SKM-1 (cell line): ENCODE results near the gene CSNK2A2.

ENCODE experiments used
- DNase-seq: peaks from one replicate; lab custom pipeline; 2025; ENCODE audit not compliant: unreplicated experiment; lab: John Stamatoyannopoulos, UW

The CSNK2A2 gene

DNA sequence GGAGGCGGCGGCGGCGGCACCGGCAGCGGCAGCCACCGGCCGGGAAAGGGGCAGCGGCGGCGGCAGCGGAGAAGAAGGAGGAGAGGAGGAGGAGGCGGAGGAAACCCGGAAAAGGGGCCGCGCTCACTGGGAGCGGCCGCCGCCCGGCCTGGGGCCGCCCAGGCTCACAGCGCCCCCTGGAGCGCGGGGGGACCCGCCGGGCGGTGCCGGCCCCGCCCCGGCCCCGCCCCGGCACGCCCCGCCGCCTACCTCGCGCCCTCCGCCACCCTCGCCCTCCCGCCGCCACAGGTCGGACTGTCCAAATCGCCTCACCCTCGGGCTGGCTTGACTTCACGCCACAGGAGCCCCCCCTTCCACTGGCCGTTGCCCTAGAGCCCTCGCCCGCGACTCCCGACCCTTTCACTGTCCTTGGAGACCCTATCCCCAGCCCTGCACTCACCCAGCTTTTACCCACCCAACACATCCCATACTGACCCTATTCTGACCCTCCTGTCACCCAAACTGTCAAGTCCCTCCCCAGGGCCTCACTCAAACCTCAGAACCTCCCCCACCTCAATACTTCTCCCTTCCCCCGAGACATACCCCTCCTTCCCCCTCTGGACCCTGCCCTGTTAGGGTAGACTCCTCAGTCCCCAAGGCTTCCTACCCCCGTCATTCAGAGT is at the start of gene CSNK2A2:
CSNK2A2 (minus strand) TSS at position 85 of the 662 bp plus-strand sequence. CDS start 370 bp downstream, outside the sequence.
- peak; percentile 45 for DNase-seq

DNA sequence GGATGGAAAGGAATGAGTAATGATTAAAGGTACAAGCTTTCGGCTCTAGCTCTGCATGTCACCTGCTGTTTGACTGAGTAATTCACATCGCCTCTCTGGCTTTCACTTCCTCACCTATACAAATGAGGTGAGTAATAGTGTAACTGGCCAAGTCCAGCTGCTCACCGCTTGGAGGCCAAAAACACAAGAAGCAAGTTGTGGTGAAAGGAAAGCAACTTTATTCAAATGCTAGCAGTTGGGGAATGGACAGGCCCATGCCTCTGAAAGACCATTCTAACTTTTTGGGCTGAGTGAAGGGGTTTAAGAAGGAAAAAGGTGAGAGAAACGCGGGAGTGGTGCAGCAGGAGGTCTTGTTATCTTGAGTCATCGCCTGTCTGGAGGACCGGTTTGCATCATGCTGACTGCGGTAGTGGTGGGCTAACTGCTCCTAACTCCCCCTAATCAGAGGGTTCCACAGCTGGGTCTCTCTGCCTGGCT is 45.7 kb upstream of the CSNK2A2 start:
- no peak for DNase-seq

DNA sequence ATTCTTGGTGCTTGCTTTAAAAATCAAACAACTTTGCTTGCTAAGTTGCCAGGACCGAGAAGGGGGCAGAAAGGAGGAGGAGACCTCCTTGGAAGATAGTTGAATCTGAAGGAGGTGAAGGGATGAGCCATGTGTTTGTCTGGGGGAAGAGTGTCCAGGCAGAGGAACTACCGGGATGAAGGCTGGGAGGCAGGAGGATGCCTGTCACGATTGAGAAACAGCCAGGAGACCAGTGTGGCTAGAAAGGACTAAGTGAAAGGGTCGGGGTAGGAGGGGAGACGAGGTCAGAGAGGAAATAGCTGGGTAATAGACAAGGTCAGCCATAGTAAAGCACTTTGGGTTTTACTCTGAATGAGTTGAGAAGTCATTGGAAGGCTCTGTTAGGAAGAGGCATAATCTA is 38.9 kb upstream of the CSNK2A2 start:
- no peak for DNase-seq

DNA sequence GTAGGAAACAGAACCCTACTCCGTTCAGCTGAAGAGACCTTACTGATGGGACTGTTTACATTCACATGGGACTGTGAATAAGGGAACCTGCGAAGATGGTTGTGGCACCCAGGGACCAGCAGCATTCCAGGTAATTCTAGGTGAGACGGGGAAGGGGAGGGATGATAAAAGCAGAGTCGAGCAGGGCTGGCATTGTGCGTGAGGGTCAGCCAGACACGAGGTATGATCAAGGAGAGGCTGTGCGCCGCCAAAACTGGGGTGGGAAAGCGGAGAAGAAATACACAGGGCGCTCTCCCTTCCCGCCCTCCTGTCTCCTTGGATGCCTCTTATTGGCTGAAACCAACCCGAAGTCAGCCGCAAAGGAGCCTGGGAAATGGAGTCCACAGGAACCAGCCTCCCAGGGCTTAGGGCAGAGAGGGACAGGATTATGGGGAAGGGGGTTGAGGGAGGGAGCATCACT is 38.4 kb upstream of the CSNK2A2 start:
- peak; percentile 64 for DNase-seq

DNA sequence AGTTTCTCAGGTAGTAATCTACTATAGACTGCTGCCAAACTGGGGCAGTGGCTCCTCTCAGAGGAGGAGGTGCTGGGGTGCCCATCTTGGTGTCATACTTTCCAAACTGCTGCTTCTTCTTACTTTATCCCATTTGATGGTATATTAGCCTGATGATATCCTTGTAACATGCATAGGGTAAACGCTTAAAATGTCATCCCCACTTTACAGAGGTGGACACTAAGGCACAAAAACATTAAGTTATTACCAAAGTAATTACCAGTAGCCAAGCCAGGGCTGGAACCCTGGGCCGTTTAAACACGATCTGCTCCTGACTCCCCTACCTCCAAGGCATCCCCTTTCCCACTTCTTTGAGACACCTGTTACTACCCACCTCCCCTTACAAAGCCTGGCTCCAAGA is 37.8 kb upstream of the CSNK2A2 start:
- DNase-seq = no peak

DNA sequence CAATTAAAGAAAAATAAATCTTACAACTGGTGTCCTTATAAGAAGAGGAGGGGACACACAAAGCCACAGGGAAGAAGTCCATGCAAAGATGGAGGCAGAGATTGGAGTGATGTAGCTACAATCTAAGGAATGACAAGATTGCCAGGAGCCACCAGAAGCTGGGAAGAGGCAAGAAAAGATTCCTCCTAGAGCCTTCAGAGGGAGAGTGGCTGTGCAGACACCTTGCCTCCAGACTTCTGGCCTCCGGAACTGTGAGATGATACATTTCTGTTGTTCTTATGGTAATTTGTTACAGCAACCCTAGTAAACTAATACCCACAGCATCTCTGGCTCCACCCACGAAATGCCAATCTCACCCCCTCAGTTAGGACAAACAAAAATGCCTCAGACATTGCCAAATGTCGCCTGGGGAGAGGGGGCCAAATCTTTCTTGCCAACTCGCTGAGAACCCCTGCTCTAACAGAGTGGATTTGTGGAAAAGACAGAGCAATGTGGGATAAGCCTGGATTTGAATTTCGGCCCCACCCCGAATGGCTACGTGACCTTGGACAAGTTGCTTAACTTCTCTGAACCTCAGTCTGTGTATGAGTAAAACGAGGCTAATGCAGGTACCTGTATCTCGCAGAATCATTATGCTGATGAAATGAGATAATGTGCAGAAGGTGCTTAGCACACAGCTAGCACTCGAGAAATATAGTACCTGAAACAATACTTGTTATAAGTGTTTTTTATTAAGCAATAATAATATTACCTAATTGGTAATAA is 37.1 kb upstream of the CSNK2A2 start:
- DNase-seq = no peak

DNA sequence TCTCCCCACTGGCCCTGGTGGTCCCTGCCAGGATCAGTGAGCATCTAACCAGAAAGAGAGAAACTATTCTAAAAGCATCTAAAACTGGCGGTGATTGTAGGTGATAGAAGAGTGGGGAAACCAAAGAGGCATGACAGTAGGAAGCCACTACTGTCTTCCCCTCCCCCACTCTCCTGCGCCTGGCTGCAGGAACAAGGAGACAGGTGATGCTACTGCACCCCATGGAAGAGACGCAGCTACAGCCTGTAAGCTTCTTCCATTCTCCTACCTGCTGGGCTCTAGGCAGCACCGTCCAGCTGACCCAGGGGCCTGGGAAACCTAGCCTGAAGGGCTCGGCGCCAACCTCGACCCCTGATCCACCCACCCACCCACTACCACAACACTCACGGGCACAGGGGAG is 32.4 kb upstream of the CSNK2A2 start:
- no peak for DNase-seq

DNA sequence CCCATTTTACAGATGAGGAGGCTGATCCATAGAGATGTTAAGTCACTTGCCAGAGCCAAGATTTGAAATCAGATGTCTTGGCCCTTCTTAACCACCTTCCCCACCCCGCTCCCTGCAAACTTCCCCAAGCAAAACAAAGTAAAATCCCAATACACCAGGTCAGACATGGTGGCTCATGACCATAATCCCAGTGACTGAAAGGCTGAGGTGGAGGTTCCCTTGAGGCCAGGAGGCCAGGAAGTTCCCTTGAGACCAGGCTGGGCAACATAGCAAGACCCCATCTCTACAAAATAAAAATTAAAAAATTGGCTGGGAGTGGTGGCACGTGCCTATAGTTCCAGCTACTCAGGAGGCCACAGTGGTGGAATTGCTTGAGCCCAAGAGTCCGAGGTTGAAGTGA is 28.9 kb upstream of the CSNK2A2 start:
- DNase-seq = no peak

DNA sequence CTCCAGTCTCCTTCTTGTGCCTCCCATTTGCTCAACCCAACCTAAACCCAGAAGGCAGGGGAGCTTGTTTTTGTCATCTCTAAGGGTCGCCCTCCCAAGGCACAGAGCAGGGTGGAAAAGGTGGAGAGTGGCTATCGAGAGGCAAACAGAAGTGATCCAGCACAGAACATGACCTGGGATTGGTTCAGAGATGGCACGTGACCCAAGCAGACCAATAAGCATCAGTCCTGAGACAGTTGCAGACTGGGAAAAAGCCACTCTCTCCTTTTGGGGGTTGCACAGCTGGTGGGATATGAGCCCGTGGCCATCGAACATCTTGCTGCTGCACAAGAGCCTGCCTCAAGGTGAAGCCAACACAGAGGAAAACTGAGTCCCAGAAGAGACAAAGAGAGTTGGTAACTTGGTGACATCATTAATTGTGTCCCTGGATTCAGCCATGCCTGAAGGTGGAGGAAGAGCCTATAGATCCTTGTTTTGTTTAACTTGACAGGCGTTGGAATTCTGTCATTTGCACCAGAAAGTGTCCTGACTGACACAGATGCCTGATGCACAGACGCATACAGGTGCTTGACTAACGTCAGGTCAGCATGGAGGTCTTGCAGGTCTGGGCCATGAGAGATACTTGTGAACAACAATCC is 28.2 kb upstream of the CSNK2A2 start:
- no peak for DNase-seq

DNA sequence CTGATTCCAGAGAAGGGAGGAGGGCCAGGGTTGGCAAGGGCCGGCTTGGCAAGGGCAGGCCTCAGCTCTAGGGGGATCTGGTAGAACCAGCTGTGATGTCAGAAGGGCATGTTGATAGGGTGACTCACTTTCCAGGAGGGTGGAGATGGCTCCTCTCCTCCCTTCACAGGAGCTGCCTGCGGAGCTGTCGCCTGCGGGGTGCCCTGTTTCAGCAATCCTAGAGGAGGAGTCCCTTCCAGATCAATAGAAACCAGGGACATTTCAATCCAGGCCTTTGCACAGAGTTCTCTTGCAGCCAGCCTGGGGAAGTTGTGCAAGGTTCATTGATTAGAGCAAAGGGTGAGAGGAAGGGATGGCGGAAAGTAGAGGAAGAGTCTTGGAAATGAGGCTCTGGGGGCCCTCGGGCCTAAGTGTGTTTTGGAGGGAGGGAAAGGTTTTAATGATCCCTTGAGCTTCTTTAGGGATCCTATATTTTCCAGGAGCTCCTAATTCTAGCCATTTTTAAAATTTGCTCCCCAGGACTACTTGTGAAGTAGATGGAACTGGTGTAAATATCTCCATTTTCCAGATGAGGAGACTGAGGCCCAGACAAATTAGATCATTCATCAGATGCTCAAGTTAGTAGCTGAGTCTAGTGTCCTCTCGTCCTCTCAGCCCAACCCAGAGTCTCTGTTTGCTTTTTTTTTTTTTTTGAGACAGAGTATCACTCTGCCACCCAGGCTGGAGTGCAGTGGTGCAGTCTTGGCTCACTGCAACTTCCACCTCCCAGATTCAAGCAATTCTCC is 24.8 kb upstream of the CSNK2A2 start:
- no peak for DNase-seq

DNA sequence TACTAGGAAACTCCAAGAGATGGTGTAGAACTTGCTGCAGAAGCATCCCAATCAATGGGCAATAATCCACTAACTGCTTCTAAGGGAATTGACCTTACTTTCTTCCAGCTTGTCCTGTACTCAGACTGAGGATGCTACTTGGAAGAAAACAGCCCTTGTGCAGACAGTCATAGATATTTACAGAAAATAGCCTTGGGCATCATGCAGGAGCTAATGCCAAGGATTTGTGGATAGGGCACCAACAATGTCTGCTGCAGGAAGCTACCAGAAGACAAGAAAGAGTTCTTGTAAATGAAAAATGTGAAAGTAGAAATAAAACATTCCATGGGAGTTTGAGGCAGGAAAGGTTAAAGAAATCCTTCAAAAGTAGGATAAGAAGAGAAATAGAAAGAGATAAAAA is 21.5 kb upstream of the CSNK2A2 start:
- no peak for DNase-seq

DNA sequence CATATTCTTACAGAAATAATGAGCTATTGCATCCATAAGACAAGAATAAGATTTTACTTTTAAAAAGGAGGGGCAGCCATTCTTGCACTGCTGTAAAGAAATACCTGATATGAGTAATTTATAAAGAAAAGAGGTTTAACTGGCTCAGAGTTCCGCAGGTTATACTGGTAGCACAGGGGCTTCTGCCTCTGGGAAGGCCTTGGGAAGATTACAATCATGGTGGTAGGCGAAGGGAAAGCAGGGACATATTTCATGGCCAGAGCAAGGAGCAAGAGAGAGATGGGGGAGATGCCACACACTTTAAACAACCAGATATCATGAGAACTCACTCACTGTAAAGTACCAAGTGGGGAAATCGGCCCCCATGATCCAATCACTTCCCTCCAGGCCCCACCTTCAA is 20.9 kb upstream of the CSNK2A2 start:
- DNase-seq = no peak

DNA sequence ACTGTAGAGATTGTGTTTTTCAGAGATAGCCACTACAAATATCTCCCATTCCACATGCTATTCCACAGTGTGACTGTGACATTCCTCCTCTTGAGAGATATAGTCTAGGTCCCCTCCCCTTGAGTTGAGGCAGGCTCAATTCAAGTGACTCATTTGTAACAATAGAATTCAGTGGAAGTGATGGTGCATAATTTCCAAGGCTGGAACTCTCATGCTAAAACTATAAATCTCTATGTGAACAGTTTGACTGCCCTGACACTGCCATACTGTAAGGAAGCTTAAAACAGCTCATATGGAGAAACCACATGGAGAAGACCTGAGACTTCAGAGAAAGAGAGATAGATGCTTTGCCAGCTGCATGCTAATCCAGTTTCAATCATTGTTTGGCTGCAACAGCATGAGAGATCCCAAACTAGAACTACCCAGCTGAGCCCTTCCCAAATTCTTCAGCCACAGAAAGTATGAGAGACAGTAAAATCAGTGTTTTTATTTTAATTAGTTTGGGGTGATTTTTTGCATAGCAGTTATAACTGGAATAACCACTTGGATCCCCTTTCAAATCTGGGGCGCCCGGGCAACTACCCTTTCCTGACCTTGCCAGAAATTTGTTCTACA is 19.5 kb upstream of the CSNK2A2 start:
- DNase-seq = no peak

DNA sequence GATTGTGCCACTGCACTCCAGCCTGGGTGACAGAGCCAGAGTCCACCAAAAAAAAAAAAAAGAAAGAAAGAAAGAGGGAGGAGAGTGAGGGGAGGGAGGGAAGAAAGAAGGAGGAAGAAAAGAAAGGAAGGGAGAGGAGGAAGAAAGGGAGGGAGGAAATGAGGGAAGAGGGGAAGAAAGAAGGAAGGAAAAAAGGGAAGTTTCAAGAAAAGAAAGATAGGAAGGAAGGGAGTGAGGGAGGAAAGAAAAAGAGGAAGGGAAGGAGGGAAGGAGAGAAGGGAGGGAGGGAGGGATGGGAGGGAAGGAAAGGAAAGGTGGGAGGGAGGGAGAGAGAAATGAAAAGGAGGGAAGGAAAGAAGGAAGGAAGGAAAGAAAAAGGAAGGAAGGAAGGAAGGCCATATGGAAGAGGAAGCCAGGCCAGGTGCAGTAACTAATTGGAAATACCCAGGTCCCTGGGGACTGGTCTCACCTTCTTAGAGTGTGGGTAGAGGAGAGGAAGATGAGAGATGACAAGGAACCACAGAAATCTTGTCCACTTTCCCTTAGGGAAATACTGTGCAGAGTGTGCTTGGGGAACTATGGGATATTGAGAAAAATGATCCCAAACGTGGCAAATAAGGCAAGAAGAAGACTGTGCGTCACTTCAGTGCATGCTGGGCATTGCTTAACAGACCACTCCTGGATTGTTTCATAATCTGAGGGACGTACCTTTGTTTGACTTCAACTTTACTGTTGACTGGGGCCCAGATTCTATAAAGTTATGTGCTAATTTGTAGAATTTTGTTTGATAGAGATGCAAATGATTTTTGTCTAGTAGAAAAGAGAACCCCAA is 15.1 kb upstream of the CSNK2A2 start:
- no peak for DNase-seq

DNA sequence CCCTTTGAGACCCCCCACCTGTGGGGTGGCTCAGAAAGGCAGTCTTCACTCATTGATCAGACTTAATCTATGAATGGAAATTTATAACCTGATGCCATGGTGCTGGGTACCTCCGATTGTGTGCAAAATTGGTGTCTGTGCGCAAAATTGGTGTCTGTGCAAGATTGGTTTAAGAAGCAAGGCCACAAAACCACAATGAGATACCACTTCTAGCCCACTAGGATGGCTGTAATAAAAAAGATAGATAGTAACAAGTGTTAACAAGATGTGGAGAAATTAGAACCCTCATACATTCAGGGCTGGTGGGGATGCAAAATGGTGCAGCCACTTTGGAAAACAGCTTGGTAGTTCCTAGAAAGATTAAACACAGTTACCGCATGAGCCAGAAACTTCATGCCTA is 13.9 kb upstream of the CSNK2A2 start:
- DNase-seq = no peak

DNA sequence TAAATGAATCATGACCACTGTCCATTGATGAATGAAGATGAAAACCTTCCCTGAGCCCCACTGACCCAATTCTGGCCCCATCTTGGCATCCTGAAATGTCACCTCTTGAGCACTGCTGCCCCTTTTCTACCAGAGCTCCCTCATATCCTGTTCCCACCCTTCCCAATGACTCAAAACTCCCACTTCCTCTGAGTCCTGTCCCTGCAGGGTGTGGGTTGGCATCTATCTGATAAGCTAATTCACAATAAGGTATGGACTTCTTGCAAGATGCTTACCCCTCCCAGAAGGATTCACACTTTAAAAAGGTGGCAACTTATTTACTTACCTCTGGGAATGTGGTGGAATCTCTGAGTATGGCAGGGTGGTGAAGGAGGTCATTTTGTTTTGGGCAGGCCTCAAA is 13.3 kb upstream of the CSNK2A2 start:
- DNase-seq = no peak

DNA sequence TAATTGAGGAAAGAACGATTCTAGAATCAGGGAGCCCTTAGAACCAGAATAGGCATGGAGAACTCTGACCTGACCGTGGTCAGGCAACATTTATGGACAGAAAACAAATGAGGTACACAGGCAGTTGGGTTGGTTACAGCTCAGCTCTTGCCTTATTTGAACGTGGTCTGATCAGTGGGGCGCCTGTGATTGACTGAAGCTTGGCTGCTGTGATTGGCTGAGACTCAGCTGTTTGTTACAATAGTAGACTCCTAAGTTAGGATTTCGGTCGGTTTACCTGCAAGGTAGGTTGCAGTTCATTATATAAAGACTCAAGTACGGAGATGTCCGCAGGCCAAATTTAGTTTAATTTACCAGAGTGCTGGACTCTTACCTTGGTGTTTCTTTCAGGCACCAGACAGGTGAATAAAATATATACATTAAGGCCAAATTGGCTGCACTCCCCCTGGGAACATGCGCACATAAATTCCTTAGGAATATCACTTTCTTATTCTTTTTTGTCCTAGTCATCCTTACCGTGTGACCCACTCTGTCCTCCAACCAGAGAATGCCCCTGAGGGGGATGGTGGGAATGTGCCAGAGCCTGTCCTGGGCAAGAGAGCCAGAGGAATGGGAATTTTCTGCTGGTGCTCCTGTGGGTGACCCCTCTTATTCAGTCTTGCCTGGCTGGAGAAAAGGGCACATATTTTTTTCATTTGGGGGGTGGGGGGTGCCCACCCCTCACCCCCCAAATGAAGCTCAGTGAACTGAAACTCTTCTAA is 7.5 kb upstream of the CSNK2A2 start:
- no peak for DNase-seq

DNA sequence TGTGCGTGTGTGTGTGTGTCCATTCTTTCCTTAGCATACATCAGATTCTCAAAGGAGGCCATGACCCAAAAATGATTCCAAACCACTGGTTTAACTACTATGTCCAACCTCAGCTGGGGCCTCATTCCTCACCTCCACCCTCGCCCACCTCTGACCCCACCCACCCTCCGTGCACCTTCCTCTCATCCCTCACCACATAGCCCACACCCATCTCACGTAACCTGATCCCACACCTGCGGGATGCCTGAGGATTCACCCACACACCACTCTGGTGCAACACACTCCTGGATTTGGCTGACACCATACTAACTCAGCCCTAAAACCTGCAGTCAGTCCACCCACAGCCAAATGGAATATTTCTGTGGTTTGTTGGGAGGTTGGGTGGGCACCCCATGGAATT is 3.3 kb upstream of the CSNK2A2 start:
- no peak for DNase-seq
